GM18519 (cell line): ENCODE data around the gene NUDT2.
"Not testable (repeated sequence)": the region's sequence is repeated elsewhere in the genome, so short reads cannot be mapped to it uniquely, and the experiment has no call there.

Experiments
- ATAC-seq: cut with Tn5 transposase; IDR thresholded peaks from one replicate; pipeline ENCODE4 v1.9.1; 2021; ENCODE audit warnings: mild to moderate bottlenecking, moderate library complexity; ENCODE audit not compliant: unreplicated experiment, low FRiP score

Gene NUDT2

GRCh38 chr9:34368796-34369195, 39.4 kb downstream of the NUDT2 start:
- not testable (repeated sequence) for ATAC-seq

GRCh38 chr9:34369636-34370035, 40.3 kb downstream of the NUDT2 start:
- no peak for ATAC-seq

DNA sequence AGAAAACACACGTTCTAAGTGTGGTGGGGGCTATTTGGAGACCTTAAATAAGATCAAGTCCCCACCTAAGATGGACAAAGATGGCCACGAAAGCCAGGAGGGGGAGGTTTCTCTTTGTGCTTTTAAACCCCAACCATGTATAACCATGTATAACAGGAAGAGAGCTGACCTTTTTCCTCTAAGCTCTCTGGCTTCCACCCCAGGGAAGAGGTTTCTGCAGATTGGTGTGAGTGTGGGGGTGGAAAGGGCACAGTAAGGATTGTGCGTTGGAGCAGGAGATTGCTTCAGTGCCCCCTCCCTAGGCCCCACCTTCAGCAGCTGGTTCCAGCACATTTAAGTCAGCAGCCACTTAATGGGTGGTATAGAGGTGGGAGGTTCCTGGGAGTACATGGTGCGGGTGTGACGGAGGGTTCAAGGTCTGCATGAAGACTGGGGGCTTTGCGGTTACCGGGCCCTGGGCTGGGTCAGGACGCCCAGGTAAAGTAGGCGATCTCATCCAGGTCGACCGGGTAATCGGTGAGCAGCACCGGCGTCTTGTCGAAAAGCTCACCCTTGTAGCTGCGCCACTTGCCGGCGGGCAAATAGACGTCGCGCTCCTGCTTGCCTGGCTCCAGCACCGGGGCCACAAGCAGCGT, 41.1 kb downstream of the NUDT2 start:
- no peak for ATAC-seq

DNA sequence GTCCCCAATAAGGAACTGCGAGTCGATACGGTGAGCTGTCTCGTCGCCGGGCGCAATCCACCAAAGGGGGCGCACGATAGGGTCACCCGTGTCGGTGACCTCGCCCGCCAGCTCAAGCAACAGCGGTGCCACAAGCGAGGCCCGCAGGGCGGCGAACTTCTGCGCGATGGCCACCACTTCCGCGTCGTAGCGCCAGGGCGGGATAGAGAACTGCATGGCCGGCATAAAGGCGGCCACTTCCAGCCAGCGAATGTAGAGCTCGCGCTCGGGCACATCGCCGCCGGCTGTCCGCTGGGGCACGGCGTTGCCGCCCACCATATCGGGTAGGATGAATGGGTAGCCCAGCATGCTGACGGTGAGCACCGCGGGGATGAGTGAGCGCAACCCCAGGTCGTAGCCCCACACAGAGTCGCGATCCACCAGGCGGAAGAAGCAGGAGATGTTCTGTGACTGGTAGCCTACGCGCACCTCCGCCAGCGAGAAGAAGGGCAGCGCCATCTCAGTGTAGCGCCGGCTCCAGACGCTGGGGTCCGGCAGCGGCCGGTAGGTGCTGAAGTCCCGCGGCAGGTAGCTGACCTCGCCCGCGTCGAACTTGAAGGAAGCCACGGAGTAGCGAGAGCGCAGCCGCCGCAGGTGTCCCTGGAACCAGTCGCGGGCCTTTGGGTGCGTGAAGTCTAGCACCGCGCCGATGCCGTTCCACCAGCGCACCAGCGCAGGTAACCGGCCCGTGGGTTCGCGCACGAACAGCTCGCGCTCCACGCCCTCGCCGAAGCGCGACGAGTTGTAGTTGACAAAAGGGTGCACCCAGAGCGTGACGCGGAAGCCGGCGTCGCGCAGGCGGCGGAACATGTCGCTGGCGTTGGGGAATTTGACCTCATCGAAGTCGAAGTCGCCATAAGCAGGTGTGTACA, 41.9 kb downstream of the NUDT2 start:
- ATAC-seq = no peak

DNA sequence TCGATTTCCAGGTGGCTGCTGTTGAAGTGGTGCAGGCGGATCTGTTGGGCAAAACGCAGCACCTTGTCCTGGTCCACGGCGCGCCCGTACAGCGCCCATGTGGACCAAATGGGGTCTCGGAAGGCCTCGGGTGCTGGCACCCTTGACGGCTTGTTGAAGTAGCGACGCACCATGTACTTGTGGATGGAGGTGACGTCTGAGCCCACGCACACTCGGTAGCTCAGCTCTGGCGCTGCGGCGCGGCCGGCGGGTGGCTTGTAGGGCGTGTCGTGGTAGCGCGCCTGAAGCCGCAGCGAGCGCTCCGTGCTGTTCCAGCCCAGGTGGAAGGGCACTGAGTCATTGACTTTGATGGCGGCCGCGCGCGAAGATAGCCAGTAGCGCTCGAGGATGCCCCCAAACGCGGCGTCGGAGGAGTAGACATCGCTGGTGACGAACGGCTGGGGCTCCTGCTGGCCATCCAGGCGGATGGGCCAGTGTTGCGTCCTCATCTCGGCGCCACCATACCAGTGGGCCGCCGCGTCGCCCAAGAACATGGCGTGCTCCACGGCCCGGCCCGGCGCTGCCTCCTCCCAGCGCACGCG, 42.6 kb downstream of the NUDT2 start:
- no peak for ATAC-seq

DNA sequence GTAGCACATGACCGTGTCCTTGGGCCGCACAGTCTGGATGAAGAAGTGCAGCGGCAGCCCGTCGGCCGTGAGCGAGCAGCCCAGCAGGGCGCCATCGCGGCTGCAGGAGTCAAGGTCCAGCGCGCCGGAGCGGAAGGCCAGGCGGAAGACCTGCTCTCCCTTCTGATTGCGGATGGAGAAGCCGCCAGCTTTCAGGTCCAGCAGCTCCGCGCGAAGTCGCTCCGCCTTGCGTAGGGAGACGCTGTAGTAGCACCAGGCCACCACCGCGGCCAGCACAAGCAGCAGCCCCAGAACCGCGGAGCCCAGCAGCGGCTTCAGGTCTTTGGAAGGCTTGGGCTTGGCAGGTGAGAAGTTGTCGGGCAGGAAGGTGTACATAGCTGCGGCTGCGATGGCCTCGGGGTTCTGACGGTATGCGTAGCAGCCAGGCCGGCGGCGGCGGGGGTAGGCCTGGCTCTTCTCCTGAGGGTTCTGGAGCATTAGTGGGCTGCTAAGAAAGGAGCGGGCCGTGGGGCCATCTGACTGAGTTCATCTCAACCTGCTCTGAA, 43.2 kb downstream of the NUDT2 start:
- ATAC-seq = no peak

GRCh38 chr9:34373749-34374148, 44.4 kb downstream of the NUDT2 start:
- ATAC-seq = no peak

DNA sequence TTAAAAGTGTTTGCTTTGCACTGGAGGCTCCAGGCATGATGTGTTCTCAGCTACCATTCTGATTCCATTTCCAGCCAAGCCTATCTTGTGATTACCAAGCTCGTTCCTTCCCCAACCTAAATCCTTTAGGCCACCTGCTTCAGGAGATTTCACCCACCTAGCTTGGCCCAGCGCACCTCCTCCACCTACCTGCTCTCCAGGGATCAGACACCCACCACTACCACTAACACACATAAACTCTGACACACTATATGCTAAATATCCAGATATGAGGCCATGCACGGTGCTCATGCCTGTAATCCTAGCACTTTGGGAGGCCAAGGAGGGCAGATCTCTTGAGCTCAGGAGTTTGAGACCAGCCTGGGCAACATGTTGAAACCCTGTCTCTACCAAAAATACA, 45.0 kb downstream of the NUDT2 start:
- no peak for ATAC-seq

GRCh38 chr9:34374905-34375552, 45.7 kb downstream of the NUDT2 start:
- no peak for ATAC-seq

GRCh38 chr9:34375901-34376595, 46.7 kb downstream of the NUDT2 start:
- ATAC-seq = no peak

DNA sequence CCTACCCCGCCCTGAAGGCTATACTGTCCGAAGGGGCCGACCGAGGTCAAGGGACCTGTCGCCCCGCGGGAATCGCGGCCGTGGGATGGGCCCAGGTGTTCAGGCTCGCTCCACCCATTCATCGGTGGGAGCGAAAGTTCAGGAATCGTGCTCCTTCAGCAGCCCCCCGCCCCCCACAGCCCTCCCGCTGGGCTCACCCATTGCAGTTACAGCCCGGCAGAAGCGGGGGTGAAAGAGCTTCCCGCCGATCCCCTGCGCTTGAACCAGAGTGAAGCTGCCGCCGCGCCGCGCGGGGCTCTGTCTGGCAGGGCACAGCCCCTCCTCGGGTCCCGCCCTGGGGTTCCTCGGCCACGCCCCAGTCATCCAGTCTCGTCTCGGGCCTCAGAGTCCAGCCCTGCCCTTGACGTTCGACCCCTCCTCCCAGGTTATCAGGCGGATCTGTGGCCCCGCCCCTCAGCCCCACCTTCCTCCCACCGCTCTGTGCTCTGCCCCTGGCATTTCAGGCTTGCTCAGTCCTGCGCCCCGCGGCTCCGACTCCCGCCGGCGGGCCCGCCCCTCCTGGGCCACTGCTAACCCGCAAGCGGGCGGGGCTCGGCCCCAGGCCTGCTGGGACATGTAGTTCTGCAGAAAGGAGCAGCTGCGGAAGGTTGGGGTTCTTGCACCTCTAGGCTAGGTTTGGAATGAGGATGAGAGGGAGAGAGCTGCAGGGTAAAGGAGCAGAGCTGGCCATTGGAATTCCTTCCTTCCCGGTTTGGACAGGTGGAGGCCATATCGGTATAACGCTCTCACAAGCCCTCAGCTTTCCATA, 47.4 kb downstream of the NUDT2 start, which contains the start of gene MYORG:
Gene MYORG (minus strand): TSS at position 303 of the 808 bp plus-strand sequence. CDS start 3,955 bp downstream, outside the sequence.
- peak; percentile 72 for ATAC-seq

DNA sequence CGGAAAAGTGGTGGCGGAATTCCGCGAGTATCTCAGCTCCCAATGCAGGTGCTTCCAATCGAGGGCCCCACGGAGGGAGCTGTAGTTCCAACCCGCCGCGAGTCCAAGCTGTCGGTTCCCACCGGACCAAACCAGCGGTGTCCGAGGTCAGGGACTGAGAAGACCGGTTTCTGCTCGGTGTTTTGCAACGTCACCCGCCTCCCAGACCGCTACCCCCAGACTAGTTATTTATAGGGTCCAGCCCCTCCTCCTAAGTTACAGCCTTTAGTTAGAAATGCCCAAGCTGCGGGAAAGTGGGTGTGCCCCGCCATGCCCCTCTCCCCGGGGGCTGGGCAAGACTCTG, 48.0 kb downstream of the NUDT2 start:
- ATAC-seq = no peak

- no peak for ATAC-seq
Observed at GRCh38 chr9:34378376-34379060, 49.1 kb downstream of the NUDT2 start.

DNA sequence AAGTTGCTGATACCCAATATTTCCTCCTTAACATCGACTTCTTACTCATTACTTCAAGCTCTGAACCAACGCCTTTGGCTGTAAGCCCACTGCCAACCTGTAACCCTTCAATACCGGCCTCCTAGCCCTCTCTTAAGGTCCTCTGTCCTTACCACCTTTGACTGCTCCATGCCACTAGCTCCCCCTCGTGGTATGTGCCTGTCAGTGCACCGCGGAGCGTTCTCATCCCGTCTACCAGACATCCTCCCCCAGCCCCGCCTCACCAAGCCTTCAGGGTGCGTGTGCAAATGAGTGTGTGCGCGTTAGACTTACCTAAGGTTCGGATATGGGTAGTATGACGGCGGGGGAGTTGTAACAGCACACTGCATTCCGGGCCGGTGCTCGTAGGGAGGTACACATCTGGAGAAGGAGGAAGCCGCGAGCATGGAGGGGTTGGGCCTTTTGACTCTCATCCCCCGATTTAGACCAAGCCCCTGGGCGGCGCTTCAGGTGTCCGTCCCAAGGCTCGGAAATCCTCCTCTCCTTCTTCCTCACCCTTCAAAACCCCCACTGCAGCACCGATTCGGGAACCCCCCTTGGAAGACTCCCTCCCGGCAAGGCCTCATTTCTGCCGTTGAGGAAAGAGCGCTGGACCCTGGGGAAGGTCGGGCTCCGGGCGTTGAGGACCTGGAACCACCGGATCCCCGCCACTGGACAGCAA, 50.1 kb downstream of the NUDT2 start:
- no peak for ATAC-seq

DNA sequence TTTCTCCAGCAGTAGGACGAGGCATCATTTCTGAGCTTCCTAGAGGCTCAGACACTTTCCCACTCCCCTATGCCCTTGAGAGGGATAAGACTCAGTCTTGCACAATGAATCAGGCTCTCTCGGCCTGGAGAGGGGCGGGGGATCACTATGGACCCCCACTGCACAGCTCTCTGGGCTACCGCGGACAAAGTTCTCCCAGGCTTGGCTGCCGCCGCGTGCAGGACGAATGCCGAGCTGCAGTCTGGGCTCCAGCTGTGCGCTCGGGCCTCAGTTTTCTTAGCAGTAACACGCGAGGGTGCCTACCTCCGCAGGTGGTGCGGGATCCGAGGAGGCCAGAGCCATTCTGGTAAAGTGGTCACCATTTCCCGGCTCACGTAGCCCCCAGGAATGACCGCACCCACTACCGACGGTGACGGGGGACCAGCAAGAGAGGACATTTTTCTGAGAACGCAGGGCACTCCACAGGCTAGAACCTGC, 50.7 kb downstream of the NUDT2 start:
- no peak for ATAC-seq

DNA sequence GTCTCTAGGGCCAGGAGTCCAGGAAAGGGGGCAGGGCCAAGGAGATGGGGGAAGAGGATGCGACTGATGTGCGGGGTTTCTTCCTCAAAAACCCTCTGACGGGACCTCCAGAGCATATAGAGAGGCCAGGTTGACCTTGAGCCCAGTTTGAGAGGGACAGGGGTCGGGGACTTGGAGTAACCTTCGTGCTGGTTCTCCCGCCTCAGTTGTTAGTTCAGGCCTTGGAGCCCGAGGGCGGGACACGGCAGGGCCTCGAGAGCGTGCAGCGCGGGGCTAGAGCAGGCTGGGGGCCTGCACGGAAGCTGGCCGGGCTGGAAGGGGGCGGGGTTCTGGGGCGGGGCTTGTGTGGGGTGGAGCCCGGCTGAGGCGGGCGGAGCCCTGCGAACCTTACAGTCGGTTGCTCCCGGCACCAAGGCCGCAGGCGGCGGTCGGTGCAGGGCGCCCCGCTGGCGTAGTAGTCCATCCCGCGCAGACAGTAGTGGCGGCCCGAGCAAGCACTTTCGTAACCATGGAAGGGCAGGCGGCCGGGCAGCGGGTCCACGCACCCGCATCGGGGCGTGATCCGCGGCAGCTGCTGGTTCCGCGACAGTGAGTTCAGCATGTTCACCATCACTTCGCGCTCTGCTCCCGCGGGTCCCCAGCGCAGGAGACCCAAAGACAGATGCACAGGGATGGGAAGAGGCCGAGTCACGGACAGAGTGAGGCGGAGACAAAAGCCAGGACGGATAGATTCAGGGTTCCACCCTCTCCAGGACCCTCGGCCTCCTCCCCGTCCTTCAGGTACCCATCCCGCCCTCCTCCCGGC, 51.3 kb downstream of the NUDT2 start:
- ATAC-seq = no peak

GRCh38 chr9:34381323-34381722, 52.0 kb downstream of the NUDT2 start:
- no peak for ATAC-seq
